Non-pigmented ciliary epithelial cell (primary cell): Measurements from ENCODE around the gene LASP1NB.
"Not testable (repeated sequence)": the region's sequence is repeated elsewhere in the genome, so short reads cannot be mapped to it uniquely, and the experiment has no call there.

Experiments used
- DNase-seq: peaks from one replicate; pipeline ENCODE4 v3.0.0-alpha.2; 2010; ENCODE audit warnings: low read depth

LASP1NB gene

DNA sequence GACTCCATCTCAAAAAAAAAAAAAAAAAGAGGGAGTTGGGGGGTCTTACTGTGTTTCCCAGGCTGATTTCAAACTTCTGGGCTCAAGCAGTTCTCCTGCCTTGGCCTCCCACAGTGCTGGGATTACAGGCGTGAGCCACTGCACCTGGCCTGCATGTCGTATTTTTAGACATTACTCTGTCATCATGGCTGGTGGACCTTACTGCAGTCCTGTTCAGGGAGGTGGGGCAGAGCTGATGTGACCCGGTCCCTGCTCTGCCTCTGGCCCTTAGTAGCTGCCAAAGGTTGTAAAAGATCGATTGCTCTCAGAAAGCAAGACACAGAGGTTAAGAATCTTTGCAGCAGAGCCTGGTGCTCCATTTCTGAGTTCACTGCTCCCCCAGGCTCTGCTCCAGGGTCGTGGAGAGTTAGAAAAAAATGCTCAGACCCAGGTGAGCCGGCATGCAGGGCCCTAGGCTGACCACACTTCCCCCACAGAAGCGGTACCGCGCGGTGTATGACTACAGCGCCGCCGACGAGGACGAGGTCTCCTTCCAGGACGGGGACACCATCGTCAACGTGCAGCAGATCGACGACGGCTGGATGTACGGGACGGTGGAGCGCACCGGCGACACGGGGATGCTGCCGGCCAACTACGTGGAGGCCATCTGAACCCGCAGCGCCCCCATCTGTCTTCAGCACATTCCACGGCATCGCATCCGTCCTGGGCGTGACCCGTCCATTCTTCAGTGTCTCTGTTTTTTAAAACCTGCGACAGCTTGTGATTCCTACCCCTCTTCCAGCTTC is 7.1 kb upstream of the LASP1NB start:
- no peak for DNase-seq

GRCh38 chr17:38918916-38919315 is 6.5 kb upstream of the LASP1NB start:
- DNase-seq, result no peak

DNA sequence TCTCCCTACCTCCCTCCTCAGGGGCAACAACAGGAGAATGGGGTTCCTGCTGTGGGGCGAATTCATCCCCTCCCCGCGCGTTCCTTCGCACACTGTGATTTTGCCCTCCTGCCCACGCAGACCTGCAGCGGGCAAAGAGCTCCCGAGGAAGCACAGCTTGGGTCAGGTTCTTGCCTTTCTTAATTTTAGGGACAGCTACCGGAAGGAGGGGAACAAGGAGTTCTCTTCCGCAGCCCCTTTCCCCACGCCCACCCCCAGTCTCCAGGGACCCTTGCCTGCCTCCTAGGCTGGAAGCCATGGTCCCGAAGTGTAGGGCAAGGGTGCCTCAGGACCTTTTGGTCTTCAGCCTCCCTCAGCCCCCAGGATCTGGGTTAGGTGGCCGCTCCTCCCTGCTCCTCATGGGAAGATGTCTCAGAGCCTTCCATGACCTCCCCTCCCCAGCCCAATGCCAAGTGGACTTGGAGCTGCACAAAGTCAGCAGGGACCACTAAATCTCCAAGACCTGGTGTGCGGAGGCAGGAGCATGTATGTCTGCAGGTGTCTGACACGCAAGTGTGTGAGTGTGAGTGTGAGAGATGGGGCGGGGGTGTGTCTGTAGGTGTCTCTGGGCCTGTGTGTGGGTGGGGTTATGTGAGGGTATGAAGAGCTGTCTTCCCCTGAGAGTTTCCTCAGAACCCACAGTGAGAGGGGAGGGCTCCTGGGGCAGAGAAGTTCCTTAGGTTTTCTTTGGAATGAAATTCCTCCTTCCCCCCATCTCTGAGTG is 5.9 kb upstream of the LASP1NB start:
- DNase-seq, result no peak

- DNase-seq, result no peak
Measured at GRCh38 chr17:38920374-38921291, 4.8 kb upstream of the LASP1NB start.

GRCh38 chr17:38921756-38922411 is 3.5 kb upstream of the LASP1NB start:
- no peak for DNase-seq

DNA sequence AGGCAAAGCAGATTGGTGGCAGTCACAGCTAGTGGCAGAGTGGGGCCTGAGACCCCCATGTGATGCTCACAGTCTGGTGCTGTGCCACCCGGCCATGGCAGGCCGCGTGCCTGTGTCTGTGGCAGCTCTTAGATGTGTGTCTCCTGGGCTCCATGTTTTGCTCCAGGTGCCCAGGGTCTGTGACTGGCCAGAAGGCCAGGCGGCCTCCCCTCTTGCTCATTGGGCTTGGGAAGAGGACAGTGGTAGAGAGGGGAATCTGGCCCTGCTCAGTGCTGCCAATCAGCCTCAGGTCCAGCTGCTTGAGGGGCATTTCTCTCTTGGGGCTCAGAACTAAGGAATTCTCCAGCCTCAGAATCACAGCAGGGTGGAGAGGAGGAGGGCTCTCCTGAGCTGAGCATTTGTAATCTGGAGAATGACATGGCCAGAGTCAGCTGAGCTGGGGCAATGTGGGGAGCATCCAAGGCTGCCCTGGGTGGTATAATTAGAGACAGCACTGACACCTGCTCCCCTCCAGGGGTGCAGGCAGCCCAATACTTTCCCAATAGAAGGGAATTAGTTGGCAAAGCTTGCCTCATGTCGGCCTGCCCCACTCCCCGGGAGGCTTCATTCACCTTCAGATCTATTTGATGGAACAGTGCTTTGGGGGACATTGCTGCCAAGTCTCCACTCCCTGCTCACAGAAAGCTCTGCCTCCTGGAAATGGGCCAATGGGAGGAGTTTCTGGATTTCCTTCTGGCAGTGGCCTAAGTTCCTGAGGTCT is 2.7 kb upstream of the LASP1NB start:
- DNase-seq, result no peak

DNA sequence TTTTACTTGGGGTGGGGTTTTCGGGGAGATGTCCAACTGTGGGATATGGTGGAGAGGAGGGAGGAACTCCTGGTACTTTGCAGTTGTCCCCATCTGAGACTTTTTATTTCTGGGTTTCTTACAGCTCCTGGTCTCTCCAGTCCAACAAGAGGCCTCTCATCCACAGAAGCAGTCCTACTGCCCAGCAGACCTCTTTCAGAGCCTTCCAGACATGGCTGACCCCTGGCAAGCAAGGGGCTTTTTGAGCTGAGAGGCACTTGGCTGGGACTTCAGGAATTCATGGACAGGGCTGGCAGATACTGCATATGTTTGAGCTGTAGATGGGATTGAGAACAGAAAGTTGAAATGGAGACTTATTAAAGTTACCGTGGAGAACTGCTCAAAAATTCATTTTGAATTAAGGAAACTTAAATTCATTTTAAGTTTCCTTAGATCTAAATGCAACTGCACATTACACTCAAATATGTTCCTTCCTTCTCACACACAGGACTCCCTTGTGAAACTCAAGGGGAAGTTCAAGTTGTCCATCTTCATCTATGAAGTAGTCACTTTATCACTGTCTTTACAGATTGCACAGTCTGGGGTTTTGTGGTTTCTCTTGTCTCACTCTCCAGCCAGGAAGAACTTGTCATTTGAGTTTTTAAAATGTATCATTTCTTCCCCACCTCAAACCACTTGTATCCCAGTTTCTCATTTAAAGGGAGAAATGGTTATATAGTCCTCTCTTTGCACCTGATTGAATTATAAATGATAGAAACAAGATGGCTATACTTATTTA is 1.1 kb downstream of the LASP1NB start:
- DNase-seq, result no peak

- DNase-seq, result not testable (repeated sequence)
Measured at GRCh38 chr17:38930782-38931181, 5.4 kb downstream of the LASP1NB start.

DNA sequence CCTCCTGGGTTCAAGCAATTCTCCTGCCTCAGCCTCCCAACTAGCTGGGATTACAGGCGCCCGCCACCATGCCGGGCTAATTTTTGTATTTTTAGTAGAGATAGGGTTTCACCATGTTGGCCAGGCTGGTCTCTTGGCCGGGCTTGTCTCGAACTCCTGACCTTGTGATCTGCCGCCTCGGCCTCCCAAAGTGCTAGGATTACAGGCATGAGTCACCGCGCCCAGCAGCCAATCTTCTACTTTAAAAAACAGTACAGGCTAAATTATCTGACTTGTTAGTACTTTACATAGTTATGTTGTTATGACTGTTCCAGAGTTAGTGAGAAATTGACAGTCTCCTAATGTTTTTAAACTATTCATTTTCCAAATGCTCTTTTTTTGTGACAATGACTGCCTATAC is 8.5 kb downstream of the LASP1NB start:
- not testable (repeated sequence) for DNase-seq

DNA sequence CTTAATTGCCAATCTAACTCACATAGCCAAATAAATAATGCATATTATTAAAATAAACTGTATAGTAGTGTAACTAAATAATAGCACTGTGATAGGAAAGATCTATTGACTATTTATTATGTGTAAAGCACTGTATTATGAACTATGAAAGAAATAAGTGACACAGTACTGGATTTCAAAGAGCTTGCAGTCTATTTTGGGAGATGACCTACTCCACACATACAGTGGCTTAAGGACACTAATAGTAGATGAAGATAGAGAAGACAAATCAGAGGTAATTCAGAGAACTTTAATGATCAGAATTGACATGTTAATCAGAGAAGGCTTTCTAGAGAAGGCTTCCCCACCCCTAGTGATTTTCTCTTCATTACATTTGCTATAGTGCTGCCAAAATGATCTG is 14.6 kb downstream of the LASP1NB start:
- DNase-seq, result no peak

DNA sequence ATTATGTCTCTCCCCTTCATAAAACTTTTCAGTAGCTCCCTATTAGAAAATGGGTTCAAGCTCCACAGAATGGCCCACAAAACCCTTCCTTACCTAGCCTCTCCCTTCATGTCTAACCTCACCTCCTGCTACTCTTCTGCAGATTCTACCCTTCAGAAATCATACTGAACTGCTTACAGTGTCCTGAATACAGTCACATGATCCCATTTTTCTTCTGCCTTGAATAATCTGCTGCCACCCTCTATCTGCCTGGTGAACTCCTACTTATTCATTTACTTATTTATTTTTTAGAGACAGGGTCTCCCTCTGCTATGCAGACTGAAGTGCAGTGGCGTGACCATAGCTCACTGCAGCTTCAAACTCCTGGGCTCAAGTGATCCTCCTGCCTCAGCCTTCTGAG is 15.0 kb downstream of the LASP1NB start:
- no peak for DNase-seq

- no peak for DNase-seq
Measured at GRCh38 chr17:38942696-38943334, 17.4 kb downstream of the LASP1NB start.

DNA sequence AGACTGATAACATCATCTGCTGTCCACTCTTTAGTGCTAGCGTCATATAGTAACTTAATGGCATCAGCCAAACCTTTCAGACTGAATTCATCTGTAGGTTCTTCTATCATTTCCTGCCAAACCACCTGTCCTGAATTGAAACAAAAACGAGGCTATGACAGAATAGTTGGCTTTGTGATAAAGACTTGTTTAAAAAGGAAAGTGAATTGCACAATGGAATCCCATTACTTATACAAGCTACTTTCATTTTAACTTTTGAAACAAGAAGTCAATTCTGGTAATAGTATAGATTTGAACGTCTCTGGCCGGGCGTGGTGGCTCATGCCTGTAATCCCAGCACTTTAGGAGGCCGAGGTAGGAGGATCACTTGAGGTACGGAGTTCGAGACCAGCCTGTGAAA is 18.2 kb downstream of the LASP1NB start:
- no peak for DNase-seq

- no peak for DNase-seq
Measured at GRCh38 chr17:38947189-38947588, 21.8 kb downstream of the LASP1NB start.

- not testable (repeated sequence) for DNase-seq
Measured at GRCh38 chr17:38953800-38954199, 28.4 kb downstream of the LASP1NB start.

- DNase-seq, result no peak
Measured at GRCh38 chr17:38958326-38958725, 32.9 kb downstream of the LASP1NB start.

DNA sequence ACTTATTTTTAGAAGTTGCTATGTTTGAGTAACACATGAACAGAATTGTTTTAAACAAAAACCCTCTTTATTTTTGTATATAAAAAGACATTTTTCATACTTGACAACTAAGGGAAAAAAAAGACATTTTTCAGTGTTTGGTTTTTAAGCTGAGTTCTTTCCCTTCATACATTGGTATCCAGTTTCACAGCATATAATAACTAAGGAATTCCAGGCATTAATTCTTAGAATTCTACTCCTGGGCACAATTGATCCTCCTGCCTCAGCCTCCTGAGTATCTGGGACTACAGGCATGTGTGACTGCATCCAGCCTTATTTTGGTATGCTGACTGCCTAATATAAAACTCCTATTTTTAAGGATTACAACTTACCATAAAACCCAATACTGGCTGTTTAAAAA is 33.3 kb downstream of the LASP1NB start:
- DNase-seq, result no peak

DNA sequence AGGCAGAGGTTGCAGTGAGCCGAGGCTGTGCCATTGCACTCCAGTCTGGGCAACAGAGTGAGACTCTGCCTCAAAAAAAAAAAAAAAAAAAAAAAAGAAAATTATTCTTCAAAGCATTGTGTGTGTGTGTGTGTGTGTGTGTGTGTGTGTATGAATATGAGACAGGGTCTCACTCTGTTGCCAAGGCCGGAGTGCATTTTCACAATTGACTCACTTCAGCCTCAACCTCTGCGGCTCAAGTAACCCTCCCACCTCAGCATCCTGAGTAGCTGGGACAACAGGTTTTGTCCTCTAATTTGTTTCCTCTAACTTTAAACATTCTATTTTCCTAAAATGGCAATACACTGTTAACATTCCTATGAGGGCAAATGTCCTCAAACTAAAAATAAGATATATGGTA is 34.1 kb downstream of the LASP1NB start:
- no peak for DNase-seq

GRCh38 chr17:38960402-38960801 is 35.0 kb downstream of the LASP1NB start:
- DNase-seq, result no peak

GRCh38 chr17:38961413-38961812 is 36.0 kb downstream of the LASP1NB start:
- no peak for DNase-seq
